Kidney epithelial cell (primary cell): ENCODE data around the gene F8. TPM values are rescaled to one million over a fixed set of nuclear protein-coding genes. Genes with fewer than 3 reads are reported as not detected.
"Not testable (repeated sequence)": the region's sequence is repeated elsewhere in the genome, so short reads cannot be mapped to it uniquely, and the experiment has no call there.

Source experiments
- DNase-seq: peaks from one replicate; pipeline ENCODE4 v3.0.0-alpha.2; 2010; ENCODE audit warnings: low read depth
- H3K27me3 ChIP-seq: 2 replicates; pipeline ENCODE4 v1.6.0; 2011; ENCODE audit warnings: low read length; ENCODE audit not compliant: control insufficient read depth, insufficient read depth
- H3K36me3 ChIP-seq: 2 replicates; pipeline ENCODE4 v1.5.1; 2011; ENCODE audit warnings: low read length; ENCODE audit not compliant: control insufficient read depth, insufficient read depth
- H3K4me3 ChIP-seq: 2 replicates; pipeline ENCODE4 v1.5.1; 2011; ENCODE audit warnings: low read depth, mild to moderate bottlenecking, control low read depth, low read length
- CTCF ChIP-seq: IDR thresholded peaks from 2 replicates; pipeline ENCODE4 v1.5.1; 2011; ENCODE audit warnings: mild to moderate bottlenecking, moderate library complexity, low read length, control low read depth, inconsistent platforms; ENCODE audit not compliant: insufficient read depth, poor library complexity, severe bottlenecking
- total RNA-seq: library from RNA; depleted of rRNA; stranded (reverse); fragments of >200 nt; gene quantifications from 2 replicates; pipeline ENCODE4 v1.2.3, GENCODE V29; 2015

F8 gene
- total RNA-seq, 1 donor from 2014 or later: 3.3 TPM

GRCh38 chrX:155020591-155020990 is 1.9 kb downstream of the F8 start:
- no peak for DNase-seq
- Histone ChIP-seq H3K27me3 (no peaks in the 10 kb centered on the region), H3K4me3 (no peak overlapping the region), H3K36me3 (no peaks in the 10 kb centered on the region)
- TF ChIP-seq CTCF: no peak

GRCh38 chrX:155009994-155010472 is 12.5 kb downstream of the F8 start:
- Histone ChIP-seq H3K27me3 (no peaks in the 10 kb centered on the region), H3K36me3 (no peaks in the 10 kb centered on the region), H3K4me3 (no peak overlapping the region)
- no peak for TF ChIP-seq CTCF
- DNase-seq: no peak

- H3K4me3 ChIP-seq, H3K36me3 ChIP-seq, H3K27me3 ChIP-seq, DNase-seq: not testable (repeated sequence)
Measured at GRCh38 chrX:155008578-155008977, 13.9 kb downstream of the F8 start.

GRCh38 chrX:155006913-155007671 is 15.4 kb downstream of the F8 start:
- not testable (repeated sequence) for H3K27me3 ChIP-seq, H3K4me3 ChIP-seq, H3K36me3 ChIP-seq, DNase-seq

- not testable (repeated sequence) for H3K36me3 ChIP-seq, H3K27me3 ChIP-seq, H3K4me3 ChIP-seq, DNase-seq
Measured at GRCh38 chrX:155006379-155006778, 16.1 kb downstream of the F8 start.

- no peak overlapping the region for H3K4me3 ChIP-seq
Measured at GRCh38 chrX:155005190-155005589, 17.3 kb downstream of the F8 start.

GRCh38 chrX:155001873-155002272 is 20.6 kb downstream of the F8 start:
- no peaks in the 10 kb centered on the region for H3K27me3 ChIP-seq
- H3K36me3 ChIP-seq: no peaks in the 10 kb centered on the region
- TF ChIP-seq CTCF: no peak
- H3K4me3 ChIP-seq: no peak overlapping the region
- DNase-seq: no peak

More at GRCh38 chrX:155005190-155005589, 17.3 kb downstream of the F8 start:
- no peak for TF ChIP-seq CTCF
- Histone ChIP-seq H3K36me3 (no peaks in the 10 kb centered on the region), H3K27me3 (no peaks in the 10 kb centered on the region)
- DNase-seq: no peak
